HT-29 (cell line): Measurements from ENCODE around the gene CYSLTR2. TPM values are rescaled to one million over a fixed set of nuclear protein-coding genes. Genes with fewer than 3 reads are reported as not detected.

Source experiments
- DNase-seq: peaks from one replicate; pipeline ENCODE4 v3.0.0-alpha.2; 2015; ENCODE audit warnings: low spot score
- total RNA-seq: library from RNA; depleted of rRNA; stranded (reverse); fragments of >200 nt; shearing (Covaris generic); gene quantifications from 2 replicates; pipeline ENCODE4 v1.2.3, GENCODE V29; 2014; rRNA removed

Gene CYSLTR2, protein sequence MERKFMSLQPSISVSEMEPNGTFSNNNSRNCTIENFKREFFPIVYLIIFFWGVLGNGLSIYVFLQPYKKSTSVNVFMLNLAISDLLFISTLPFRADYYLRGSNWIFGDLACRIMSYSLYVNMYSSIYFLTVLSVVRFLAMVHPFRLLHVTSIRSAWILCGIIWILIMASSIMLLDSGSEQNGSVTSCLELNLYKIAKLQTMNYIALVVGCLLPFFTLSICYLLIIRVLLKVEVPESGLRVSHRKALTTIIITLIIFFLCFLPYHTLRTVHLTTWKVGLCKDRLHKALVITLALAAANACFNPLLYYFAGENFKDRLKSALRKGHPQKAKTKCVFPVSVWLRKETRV
- total RNA-seq: not detected in 2 replicates

DNA sequence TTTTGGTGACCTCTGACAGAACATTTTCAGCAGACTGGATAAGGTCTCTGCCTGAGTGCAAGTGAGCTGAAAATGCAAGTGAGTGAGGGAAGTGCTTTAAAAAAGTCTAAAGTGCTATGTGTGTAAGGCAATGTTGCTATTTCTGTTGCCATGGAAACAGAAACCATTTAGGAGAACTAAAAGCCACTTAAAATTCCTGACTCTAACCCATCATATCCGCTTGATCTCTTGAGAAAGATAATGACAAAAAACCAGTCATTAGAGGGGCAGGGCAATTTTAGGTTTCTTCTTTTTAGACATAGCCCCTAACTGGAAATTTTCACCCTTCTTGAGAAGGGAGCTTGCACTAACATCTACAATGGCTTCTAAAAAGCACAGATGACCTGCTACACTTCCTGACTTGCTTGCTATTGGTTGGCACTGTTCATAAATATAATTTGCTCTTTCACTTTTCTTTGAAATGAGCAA lies at the start of gene CYSLTR2:
CYSLTR2 (plus strand) TSS at position 458 of the 468 bp plus-strand sequence. CDS start 52,889 bp downstream, outside the sequence.
- DNase-seq: no peak

DNA sequence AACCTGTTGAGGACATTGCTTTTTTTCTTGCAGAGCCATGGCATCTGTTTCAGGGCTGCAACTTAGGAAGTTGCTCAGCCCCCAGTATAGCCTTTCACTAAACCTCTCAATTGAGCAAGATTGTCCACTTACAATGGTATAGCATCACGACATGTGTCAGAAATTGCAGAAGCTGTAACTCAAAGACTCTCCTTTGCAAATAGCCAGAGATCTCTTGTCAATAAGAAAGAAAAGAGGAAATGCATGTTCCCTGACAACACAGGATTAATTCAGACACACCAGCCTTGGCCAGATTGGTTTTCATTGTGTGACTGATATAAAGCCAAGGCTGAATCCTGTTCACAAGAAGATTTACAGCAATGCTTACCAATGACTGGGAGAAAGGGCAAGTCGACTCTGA lies 38.7 kb upstream of the CYSLTR2 start:
- DNase-seq: no peak

DNA sequence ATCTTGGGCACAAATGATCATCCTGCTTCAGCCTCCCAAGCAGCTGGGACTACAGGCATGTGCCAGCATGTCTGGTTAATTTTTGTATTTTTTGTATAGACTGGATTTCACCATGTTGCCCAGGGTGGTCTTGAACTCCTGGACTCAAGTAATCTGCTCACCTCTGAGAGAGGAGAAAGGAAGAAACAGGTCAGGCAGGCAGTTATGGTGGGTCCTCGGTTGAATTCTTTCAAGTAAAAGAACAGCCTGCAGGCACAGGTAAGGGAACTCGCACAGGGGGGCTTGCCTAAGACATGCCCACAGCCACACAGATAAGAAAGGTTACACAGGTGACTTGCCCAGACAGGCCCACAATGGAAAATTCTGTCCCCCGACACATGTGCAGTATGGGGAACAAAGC lies 34.8 kb upstream of the CYSLTR2 start:
- DNase-seq: no peak

DNA sequence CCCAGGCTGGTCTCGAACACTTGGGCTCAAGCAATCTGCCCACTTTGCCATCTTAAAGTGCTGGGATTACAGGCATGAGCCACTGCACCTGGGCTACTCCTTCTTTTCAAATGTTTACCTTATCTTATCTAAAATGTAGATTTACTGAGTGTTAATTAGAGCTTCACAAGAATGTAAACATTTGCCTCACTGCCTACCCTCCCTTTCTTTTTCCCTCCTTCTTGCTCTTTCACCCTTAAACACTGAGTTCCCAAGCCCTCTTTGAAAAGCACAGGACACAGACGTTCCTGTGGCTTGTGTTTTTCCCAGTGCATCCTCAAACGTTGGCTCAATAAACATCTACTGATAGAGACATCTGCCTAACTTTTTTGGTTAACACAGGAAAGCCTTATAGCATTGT lies 32.7 kb upstream of the CYSLTR2 start:
- DNase-seq: no peak

DNA sequence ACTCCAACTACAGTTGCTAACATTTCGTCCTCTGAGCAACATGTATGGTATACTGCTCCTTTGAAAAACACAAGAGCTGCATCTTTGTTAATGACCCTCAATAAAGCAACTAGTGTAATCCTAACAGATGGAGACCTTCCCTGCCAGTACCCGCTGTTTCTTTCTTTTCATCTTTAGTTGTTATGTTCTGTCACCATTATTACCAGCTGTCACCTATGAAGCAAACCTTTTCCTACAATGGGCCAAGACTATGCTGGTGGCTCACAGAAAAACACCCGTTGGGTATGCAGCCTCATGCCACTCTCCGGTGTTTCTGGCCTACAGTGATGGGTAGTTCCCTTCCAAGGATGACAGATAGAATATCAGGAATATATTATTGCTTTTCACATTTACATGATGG lies 29.7 kb upstream of the CYSLTR2 start:
- no peak for DNase-seq

DNA sequence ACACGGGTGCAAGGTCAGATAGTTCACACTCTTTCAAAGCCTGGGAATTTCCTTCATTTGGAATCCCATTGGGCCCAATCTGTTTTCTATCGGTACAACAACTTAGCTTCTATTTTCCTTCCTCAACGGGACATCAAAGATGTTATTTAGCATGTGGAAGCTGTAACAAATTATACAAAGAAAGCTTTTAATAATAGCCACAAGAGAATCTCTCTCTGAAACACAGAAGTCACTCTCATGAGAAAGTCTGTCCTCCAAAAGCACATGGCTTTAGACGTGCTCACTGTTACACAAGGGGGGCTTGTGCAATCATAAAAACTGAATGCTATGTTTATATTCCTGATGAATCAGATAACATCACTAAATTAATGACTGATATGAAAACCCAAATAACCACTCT lies 28.9 kb upstream of the CYSLTR2 start:
- DNase-seq: no peak

DNA sequence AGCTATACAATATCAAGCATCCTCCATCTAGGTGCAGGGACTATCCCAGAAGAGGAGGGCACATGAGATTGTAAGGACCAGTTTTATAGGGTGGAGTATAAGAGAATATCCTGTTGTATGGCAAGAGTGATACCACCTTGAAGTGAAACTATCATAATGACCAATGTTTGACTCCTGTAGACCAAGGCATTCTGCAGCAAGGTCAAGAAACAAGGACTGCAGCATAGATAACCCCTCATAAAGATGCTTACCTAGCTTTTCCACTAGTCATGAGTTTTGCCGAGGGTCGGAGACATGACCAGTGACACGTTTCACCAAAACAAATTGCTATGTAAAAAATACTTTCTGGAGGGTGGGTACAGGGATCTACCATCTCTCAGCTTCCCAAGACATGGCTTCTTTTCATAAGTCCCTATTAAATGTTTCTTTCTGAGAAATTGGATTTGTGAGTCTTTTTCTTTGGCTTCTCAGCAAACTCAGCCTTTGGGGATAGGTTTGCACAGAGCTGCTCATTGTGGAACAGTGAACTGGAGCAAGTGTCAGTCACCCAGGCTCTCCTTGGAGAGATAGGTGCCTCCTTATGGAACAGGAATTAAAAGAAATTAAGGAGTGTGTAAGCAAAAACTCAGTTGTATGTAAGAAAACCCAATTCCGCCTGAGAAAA lies 28.2 kb upstream of the CYSLTR2 start:
- no peak for DNase-seq

DNA sequence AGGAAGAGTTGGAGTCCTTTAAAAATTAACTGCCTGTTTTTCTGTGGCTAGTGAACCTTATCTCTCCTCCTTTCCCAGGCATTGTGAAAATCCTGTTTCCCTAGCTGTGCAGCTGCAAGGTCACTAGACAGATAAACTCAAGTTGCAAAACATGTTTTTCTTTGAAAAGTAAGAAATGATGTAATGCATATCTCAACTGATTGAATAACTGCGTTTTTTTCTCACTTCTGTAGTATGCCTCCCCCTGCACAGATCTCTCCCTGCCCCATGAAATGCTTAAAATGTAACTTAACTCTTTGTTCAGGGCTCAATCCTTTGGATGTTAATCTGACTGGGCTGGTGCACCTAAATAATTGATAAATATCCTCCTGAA lies 27.7 kb upstream of the CYSLTR2 start:
- DNase-seq: no peak

DNA sequence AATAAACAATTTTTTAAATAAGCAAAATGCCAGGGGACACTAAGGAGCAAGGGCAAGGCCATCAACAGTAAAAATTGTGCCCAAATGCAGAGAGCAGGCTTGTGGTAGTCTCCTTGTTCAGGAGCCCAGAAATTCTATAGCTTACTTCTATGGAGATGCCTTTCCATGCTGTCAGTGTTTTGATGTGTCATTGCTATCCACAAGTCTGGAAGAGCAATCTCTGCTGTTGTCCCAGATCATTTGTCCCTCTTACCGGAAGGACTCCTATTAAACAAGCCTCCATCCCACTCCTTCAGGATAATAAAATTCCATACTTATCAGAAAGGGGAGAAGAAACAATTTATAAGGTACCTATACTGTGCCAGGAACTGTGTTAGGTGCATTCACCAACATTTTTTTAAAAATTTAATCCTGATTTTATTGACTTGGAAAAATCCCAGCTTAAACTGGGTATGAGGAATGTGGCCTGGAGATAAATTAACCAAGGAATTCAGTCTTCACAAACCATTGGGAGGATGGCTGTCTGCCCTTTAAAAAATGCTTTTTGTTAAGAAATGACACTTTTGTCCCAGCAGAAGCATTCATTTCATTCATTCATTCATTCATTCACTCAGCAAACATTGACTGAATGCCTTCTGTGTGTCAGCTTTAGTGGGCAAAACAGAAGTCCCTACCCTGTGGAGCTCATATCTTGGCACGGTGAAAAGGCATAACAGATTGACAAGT lies 26.8 kb upstream of the CYSLTR2 start:
- DNase-seq: no peak

DNA sequence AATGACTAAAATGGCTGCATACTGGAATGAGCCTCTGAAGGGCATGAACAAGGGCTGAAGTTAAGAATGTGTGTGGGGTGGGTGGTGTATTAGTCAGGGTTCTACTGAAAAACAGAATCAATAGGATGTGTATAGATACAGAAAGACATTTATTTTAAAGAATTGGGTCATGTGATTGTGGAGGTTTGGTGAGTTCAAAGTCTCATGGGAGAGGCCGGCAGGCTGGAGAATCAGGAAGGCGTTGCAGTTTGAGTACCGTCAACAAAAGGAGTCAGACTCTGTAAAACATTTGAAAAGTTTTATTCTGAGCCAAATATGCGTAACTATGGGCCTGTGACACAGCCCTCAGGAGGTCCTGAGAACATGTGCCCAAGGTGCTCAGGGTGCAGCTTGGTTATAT lies 24.5 kb upstream of the CYSLTR2 start:
- no peak for DNase-seq

DNA sequence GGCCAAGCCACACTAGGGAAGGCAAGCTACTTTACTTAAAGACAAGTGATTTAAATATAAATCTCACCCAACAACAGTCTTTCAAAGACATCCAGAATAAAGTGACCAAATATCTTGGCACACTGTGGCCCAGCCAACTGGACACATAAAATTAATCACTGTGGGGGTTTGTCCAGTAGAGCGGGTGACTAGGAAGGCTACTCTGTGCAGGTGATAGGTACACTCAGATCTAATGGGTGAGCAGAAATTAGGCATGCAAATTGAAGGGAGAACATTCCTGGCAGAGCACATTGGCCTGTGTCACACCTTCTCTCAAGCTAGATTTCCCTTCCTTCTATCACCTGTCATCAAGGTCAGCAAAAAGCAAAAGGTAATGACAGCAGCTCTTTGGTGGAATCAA lies 23.4 kb upstream of the CYSLTR2 start:
- DNase-seq: no peak

DNA sequence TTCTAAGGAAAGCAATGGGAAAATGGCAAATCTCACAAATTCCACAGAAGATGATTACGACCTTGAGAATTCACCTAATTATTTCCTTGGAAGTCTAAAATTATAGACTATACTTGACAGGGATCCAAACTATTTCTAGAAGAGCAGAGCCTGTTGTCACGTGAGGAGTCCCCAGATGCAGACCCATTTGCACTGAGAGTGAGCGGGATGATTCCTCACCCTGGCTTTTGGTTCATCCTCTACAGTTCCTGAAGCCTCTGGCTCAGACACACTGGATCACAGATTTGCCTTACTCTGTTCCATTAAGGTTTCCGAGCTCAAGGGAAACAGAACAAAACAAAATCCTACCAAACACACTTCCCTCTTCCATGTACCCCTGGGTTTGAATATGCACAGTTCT lies 23.0 kb upstream of the CYSLTR2 start:
- DNase-seq: no peak

DNA sequence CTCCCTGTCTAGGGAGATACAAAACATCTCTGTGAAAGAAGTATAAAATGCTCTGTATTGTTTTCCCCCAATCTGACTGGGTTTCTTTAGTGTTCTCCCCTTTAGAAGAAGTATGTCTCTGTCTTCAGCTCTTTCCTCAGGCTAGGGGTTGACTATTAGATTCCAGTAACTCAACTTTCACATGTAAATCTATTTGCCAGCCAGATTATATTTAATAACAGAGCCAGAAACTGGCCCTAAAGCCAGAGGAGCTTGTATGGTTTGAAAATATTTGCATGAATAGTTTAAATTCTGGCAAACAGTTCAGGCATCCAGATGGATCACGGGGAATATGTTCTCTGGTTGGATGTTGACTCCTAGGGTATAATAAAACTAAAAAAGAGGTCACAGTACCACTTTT lies 22.3 kb upstream of the CYSLTR2 start:
- no peak for DNase-seq

DNA sequence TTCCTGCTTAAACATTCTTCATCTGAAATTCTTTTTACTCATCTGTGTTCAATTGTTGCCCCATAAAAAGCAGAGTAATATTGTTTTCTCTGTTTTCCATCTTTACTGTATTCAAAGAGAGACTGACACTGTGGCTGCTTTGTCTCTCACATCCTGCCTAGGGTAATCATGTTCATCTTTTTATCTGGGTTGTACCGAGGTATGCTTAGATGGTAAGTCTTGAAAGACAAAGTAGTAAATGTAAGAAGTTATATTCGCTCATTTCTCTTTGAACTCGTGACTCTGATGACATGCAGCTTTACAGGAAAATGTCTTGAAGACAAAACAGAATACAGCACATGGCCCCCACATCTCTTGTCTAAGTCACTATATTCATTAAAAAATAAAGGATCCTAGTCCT lies 20.0 kb upstream of the CYSLTR2 start:
- no peak for DNase-seq

DNA sequence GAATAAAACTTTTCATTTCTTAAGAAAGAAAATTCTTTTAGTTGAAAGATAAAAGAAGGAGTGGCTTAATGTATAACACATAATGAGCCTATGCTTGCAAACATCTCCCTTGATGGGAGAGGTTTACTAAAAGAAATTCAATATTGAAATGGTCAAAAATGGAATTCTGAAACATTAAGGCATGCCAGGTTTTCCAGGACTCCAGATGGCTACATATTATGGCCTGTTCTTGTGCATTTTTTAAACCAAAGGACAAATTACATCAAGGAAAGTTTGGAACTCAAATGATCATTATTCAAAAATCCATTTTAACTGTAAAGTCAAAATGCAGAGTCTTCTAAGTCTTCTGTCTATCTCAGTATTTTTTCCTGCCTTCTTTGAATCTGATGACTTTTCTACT lies 19.1 kb upstream of the CYSLTR2 start:
- DNase-seq: no peak

DNA sequence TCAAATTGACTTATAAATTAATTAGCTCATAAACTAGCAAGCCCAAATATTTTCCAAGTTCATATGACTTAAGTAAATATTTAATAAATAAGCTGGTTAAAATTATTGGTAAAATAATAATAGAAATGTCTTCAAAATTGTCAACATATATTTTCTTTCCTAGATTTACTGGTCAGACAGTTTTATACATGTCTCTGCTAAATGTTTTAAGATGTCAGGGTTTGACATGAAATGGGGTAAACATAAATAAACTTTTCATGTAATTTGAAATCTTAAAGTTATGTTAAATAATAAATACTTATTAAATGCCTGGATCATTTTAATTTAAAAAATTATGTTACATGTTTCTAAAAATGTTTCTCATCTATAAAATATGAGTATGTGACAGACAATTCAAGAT lies 18.3 kb upstream of the CYSLTR2 start:
- DNase-seq: no peak

DNA sequence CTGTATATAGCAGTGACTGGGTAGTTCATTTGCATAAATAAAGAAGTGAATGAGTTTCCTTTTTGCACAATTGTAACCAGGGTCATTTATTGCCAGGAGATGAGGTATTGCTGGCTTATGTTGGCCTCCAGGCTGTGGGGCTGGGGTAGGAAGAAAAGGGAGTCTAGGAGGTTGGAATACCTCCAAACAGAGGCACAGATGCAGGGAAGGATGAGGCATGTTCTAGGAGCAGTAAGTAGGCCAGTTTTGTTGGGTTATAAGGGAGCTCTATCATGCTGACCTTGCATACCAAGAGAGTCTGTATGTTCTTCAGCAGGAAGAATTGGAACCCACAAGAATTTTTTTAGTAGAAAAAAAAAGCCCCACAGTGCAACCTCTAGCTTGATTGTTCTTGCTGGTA lies 17.2 kb upstream of the CYSLTR2 start:
- no peak for DNase-seq

DNA sequence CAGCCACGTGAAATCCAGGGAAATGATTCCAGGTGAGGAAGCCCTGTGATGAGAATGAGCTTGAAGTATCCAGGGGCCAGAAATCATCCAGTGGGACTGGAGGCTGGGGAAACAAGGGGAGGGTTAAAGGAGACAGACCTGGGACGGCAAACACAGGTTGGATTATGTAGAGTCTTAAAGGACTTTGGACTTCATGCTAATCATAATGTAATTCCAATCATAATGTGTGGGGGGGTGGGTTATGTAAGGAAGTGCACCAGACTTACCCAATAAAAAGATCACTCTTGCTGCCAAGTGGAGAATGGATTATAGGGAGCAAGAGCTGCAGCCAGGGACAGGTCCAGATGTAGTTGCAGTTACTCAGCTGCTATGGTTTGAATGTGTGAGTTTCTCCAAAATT lies 16.1 kb upstream of the CYSLTR2 start:
- DNase-seq: no peak

DNA sequence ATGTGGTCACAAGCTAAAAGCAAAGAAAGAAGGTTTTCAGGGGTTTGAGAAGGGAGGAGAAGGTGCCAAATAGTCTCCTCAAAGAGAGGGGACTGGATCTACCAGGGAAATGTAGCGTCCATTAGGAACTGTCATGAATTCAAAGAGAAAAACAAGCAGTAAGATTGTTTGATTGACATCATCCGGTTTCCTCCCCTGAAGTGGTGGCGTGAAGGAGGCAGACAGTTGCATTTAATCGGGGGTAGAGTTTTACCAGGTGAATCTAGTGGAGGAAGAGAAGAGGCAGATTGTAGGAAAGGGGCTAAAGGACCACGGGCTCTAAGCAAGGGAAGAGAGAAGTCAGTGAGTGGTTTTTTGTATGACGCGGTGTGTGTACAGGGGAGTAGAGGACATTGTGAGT lies 13.0 kb upstream of the CYSLTR2 start:
- no peak for DNase-seq

DNA sequence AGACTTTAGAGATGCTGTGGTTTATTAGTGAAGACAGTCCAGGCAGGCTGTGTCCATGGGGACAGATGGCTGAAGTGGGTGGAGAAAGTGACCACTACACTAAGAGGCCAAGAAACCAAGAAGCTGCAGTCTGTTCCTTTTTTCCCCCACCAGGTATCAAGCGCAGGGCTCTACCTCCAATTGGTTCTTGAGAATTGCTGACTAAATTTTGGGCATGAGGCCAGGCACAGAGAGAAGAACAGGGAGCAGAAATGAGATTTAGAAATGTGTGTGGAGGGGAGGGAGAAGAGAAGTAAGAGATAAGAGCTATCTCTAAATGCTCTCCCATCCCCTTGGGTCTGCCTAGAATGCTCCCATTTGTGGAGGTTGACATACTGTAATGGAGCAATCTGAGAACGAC lies 12.3 kb upstream of the CYSLTR2 start:
- DNase-seq: no peak

DNA sequence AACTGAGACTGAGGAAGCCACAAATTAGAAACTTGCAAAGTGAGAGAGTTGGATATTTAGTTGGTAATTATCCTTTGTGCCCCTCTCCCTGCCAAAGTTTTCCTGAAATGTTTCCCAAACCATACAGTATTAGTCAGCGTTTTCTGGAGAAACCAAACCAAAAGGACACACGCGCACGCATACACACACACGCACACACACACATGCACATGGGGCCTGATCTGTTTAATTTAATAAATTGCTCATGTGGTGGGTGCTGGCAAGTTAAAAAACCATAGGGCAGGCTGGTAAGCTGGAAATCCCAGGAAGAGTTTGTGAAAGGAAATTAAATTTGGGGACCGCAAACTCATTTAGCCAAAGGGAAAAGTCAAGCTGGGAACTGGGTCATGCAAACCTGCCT lies 11.7 kb upstream of the CYSLTR2 start:
- DNase-seq: no peak

DNA sequence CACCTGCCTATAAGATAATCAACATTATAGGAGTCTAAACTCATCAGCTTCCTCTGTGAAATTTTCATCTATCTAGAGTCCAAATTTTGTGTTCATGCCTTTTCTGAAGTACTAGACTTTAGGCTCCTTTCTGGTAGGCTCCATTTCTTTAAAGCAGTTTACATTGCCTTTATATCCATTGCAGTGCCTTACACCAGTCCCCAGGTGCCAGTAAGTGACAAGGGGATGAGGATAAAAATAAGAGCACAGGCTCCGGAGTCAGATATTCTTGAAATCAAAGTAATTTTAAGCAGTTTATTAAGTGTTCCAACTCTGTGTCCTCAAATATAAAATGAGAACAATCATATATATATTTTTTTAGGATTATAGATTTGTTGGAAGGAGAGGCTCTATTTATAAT lies 10.6 kb upstream of the CYSLTR2 start:
- no peak for DNase-seq

DNA sequence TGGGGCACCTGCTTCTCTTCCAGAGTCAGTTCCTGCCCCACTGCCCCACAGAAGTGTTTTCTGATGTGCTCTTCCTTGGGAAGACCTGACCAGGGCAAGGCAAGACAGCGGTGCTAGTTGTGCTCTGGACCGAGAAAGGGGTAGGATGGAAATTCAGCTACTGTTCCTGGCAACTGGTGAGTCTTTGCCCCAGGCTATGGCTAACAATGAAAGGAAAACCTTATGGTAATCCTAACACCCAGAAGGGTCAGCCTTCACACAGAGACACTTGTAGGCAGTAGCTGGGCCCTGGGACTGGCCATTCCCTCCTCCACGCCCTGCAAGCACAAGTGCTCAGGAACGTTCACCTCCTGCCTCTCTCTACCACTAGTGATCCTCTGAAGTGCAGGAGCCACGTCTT lies 9.6 kb upstream of the CYSLTR2 start:
- DNase-seq: no peak
